Measurements from ENCODE around the gene PEX11G.

DNA sequence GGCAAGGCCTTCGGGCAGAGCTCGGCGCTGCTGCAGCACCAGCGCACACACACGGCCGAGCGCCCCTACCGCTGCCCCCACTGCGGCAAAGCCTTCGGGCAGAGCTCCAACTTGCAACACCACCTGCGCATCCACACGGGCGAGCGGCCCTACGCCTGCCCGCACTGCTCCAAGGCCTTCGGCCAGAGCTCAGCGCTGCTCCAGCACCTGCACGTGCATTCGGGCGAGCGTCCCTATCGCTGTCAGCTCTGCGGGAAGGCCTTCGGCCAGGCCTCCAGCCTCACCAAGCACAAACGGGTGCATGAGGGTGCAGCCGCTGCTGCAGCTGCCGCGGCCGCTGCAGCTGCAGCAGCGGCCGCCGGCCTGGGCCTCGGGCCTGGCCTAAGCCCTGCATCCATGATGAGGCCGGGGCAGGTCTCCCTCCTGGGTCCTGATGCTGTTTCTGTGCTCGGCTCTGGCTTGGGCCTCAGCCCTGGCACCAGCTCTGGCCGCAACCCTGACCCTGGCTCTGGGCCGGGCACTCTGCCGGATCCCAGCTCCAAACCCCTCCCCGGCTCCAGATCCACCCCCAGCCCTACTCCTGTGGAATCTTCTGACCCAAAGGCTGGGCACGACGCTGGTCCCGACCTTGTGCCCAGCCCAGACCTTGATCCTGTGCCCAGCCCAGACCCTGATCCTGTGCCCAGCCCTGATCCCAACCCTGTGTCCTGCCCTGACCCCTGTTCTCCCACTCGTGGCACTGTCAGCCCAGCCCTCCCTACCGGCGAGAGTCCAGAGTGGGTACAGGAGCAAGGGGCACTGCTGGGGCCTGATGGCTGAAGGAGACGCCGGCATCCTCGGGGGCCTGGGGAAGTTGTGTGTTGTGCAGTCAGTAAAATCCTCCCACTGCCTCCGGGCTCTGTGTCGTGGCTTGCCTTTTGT is 31.6 kb upstream of the PEX11G start:
- TF ChIP-seq, protein P1, sequence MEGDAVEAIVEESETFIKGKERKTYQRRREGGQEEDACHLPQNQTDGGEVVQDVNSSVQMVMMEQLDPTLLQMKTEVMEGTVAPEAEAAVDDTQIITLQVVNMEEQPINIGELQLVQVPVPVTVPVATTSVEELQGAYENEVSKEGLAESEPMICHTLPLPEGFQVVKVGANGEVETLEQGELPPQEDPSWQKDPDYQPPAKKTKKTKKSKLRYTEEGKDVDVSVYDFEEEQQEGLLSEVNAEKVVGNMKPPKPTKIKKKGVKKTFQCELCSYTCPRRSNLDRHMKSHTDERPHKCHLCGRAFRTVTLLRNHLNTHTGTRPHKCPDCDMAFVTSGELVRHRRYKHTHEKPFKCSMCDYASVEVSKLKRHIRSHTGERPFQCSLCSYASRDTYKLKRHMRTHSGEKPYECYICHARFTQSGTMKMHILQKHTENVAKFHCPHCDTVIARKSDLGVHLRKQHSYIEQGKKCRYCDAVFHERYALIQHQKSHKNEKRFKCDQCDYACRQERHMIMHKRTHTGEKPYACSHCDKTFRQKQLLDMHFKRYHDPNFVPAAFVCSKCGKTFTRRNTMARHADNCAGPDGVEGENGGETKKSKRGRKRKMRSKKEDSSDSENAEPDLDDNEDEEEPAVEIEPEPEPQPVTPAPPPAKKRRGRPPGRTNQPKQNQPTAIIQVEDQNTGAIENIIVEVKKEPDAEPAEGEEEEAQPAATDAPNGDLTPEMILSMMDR (IDR thresholded peaks at IDR 0.05): no peak
- TF ChIP-seq POLR2A (IDR thresholded peaks at IDR 0.05) (no peak), EP300 (IDR thresholded peaks at IDR 0.05) (no peak)
